ENCODE measurements around the gene OLFML2B.
A peak's percentile ranks its signal among the peaks of the same experiment; 100 is the strongest.

The OLFML2B gene

GRCh38 chr1:161972828-161973227 is 50.8 kb downstream of the OLFML2B start:
- no peak for DNase-seq

- no peak for DNase-seq
These were observed 53.0 kb downstream of the OLFML2B start for GRCh38 chr1:161970633-161971032.

- DNase-seq: no peak
These were observed 53.6 kb downstream of the OLFML2B start for GRCh38 chr1:161970036-161970435.

- no peak for DNase-seq
These were observed 57.6 kb downstream of the OLFML2B start for GRCh38 chr1:161966067-161966466.

GRCh38 chr1:161962091-161962887 is 61.4 kb downstream of the OLFML2B start:
- no peak for DNase-seq

GRCh38 chr1:161958425-161958824 is 65.2 kb downstream of the OLFML2B start:
- DNase-seq: no peak

GRCh38 chr1:161956930-161957329 is 66.7 kb downstream of the OLFML2B start:
- DNase-seq: no peak

- no peak for DNase-seq
These were observed 67.6 kb downstream of the OLFML2B start for GRCh38 chr1:161956097-161956496.

- DNase-seq: no peak
These were observed 68.1 kb downstream of the OLFML2B start for GRCh38 chr1:161955606-161956005.

GRCh38 chr1:161954466-161954865 is 69.2 kb downstream of the OLFML2B start:
- no peak for DNase-seq

- DNase-seq: peak; percentile 61
These were observed 69.6 kb downstream of the OLFML2B start for GRCh38 chr1:161954050-161954449.

GRCh38 chr1:161953256-161953920 is 70.3 kb downstream of the OLFML2B start:
- peak; percentile 61 for DNase-seq

- DNase-seq: no peak
These were observed 71.0 kb downstream of the OLFML2B start for GRCh38 chr1:161952607-161953172.

- no peak for DNase-seq
These were observed 72.0 kb downstream of the OLFML2B start for GRCh38 chr1:161951646-161952045.

GRCh38 chr1:161950377-161950776 is 73.3 kb downstream of the OLFML2B start:
- DNase-seq: no peak

- DNase-seq: no peak
These were observed 74.1 kb downstream of the OLFML2B start for GRCh38 chr1:161949548-161949947.

- DNase-seq: no peak
These were observed 75.2 kb downstream of the OLFML2B start for GRCh38 chr1:161948435-161948834.

- DNase-seq: no peak
These were observed 77.3 kb downstream of the OLFML2B start for GRCh38 chr1:161946071-161946987.

- DNase-seq: peak; percentile 70
These were observed 78.2 kb downstream of the OLFML2B start for GRCh38 chr1:161945306-161946060.

- DNase-seq: peak; percentile 56
These were observed 79.3 kb downstream of the OLFML2B start for GRCh38 chr1:161944381-161944780.

GRCh38 chr1:161943737-161944136 is 79.9 kb downstream of the OLFML2B start:
- no peak for DNase-seq

All from hematopoietic multipotent progenitor cell treated with erythropoietin and hydrocortisone succinate and interleukin-3 and kit ligand, for 4 days (in vitro differentiated cells).